GM19463 (cell line): ENCODE measurements around the gene JPH2.

ENCODE experiments used
- ATAC-seq: cut with Tn5 transposase; IDR thresholded peaks from one replicate; pipeline ENCODE4 v1.9.1; 2021; ENCODE audit warnings: mild to moderate bottlenecking, moderate library complexity; ENCODE audit not compliant: unreplicated experiment

The JPH2 gene

DNA sequence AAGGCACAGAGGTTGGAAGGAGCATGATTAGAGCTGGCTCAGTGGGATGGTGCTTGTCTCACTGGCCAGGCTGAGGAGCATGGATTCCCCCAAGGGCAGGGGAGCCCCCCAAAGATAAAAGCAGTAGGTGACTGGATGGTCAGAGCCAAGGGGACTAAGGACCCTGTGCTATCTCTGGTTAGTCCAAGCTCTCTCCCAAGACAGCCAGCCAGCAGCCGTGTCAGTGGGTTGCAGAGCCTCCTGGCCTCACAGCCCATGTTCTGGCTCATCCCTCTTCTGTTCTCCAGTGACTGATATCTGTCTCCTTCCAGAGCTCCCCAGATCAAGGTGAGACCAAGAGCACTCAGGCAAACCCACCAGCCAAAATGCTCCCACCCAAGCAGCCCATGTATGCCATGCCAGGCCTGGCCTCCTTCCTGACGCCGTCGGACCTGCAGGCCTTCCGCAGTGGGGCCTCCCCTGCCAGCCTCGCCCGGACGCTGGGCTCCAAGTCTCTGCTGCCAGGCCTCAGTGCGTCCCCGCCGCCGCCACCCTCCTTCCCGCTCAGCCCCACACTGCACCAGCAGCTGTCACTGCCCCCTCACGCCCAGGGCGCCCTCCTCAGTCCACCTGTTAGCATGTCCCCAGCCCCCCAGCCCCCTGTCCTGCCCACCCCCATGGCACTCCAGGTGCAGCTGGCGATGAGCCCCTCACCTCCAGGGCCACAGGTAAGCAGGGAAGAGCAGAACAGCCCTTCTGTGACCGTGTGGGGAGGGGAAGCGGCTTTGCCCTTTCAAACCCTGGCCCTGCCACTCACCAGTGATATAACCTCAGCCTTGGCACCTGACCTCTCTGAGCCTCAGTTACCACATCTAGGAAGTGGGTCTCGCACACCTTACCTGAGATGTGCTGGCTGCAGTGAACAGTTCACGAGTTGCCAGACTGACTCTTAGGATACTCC, 121.3 kb downstream of the JPH2 start:
- no peak for ATAC-seq

DNA sequence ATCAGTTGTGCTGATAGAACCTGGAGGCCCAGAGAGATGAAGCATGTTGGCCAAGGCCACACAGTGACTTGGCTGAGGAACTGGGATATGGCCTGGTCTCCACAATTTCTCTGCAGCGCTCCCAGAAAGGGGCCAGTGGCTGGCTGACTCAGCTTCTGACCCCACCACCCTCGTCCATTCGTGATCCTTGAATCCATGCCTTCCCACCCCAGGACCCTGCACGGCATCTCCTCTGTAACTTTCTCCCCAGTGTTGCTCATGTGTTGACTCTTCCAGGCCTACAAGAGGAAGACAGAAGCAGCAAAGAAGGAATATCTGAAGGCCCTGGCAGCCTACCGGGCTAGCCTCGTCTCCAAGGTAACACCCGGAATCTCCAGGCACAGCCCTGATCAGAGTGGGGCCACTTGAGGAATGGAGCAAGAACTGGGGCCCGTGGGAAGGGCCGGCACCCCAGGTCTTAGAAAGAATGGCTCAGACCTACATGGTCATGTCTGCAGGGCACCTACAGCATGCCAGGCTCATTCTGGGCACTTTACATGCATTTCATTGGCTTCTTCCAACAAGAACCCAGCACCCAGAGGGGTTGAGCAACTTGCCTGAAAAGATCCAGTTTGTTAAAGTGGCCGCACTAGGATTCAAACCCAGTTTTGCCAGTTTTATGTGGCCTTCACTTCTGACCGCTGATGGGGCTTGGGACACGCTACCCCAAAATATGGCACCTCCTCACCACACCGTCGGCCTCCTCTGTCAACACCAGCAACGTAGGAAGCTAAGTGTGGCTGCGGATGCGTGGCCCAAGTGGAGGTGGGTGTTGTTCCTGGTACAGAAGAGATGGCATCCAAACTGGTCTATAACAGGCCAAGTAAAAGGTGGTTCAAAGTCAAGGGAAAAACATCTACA, 122.2 kb downstream of the JPH2 start:
- no peak for ATAC-seq
